Measurements from ENCODE around the gene SLIT3.

Gene SLIT3

DNA sequence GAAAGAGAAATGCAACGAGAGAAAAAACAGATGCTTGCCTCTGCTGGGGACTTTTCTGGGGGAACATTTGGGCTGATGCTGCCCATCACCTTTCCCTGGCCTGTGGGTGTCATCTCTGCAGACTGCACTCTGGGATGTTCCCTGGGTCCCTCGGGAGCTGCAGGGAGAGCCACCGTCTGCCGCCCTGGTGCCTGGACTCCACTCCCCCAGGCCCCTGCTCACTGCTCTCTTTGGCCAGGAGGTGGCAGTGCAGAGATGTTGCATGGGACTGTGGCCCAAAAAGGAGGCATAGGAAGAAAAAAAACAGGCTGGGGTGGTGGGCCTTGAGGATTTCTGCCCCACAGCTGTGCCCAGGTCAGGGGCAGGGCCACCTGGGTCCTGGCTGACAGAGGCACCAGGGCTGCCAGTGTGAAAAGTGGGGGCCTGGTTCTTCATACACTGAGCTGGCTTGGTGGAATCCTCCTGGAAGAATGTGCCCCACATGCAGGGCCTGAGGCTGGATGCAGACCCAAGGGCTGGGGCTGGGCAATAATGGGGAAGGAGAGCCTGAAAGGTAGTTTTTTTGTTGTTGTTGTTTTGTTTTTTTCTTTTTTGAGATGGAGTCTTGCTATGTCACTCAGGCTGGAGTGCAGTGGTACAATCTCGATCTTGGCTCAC is 353.6 kb downstream of the SLIT3 start:
- H3K27me3 ChIP-seq (ENCODE audit: low read length), result no peaks in the 10 kb centered on the region; the same call in 1 of the 2 replicates
- H3K9ac ChIP-seq (ENCODE audit: low read length), result no peak overlapping the region
- no peaks in the 10 kb centered on the region for H3K36me3 ChIP-seq (ENCODE audit: low read length)
- H3K9me3 ChIP-seq (ENCODE audit: insufficient read depth, low read length), result no peaks in the 10 kb centered on the region
- H3K27ac ChIP-seq (ENCODE audit: low read depth, low read length), result no peak overlapping the region
- no peaks in the 10 kb centered on the region for H3K79me2 ChIP-seq (ENCODE audit: insufficient read depth, low read length)
- H4K20me1 ChIP-seq (ENCODE audit: low read depth, low read length), result no peaks in the 10 kb centered on the region
- no peak overlapping the region for H3K4me3 ChIP-seq (ENCODE audit: insufficient read depth, low read length, poor library complexity, severe bottlenecking)
- no peaks in the 10 kb centered on the region for H3K9me2 ChIP-seq (replicated peaks; ENCODE audit: insufficient read depth, low read length)
- TF ChIP-seq, protein P1, sequence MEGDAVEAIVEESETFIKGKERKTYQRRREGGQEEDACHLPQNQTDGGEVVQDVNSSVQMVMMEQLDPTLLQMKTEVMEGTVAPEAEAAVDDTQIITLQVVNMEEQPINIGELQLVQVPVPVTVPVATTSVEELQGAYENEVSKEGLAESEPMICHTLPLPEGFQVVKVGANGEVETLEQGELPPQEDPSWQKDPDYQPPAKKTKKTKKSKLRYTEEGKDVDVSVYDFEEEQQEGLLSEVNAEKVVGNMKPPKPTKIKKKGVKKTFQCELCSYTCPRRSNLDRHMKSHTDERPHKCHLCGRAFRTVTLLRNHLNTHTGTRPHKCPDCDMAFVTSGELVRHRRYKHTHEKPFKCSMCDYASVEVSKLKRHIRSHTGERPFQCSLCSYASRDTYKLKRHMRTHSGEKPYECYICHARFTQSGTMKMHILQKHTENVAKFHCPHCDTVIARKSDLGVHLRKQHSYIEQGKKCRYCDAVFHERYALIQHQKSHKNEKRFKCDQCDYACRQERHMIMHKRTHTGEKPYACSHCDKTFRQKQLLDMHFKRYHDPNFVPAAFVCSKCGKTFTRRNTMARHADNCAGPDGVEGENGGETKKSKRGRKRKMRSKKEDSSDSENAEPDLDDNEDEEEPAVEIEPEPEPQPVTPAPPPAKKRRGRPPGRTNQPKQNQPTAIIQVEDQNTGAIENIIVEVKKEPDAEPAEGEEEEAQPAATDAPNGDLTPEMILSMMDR (IDR thresholded peaks at IDR 0.05; ENCODE audit: insufficient read depth, low read length, poor library complexity, severe bottlenecking), result peak; percentile 51
- TF ChIP-seq EZH2phosphoT487 (conservative IDR thresholded peaks at IDR 0.05; ENCODE audit: low read length), result no peak
- no peaks in the 10 kb centered on the region for H3F3A ChIP-seq (ENCODE audit: insufficient read depth)
- no peak overlapping the region for H2AFZ ChIP-seq (ENCODE audit: low read depth, low read length, severe bottlenecking)
- H3K4me2 ChIP-seq (ENCODE audit: low read depth, low read length, poor library complexity, severe bottlenecking), result no peak overlapping the region

DNA sequence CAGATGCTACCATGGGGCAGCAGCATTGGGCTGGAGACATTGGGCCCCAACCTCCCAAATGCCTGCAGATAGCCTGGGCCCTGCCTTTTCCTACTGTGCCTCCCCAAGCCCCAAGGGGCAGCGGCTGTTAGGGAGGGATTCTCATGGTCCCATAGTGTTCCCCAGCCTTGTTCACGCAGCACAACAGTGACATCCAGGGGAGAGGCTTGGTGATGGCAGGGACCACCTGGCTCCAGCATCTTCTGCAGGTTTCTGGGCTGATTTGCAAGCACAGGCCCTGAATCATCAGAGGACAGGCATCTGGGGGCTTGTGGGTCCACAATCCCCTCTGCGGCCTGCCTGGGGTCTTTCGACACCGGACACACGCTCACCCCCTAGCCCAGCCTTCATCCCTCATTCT is 354.6 kb downstream of the SLIT3 start:
- Histone ChIP-seq H3K27ac (ENCODE audit: low read depth, low read length) (no peak overlapping the region), H3K9me2 (replicated peaks; ENCODE audit: insufficient read depth, low read length) (no peaks in the 10 kb centered on the region), H3K4me3 (ENCODE audit: insufficient read depth, low read length, poor library complexity, severe bottlenecking) (no peak overlapping the region), H3F3A (ENCODE audit: insufficient read depth) (no peaks in the 10 kb centered on the region), H3K9me3 (ENCODE audit: insufficient read depth, low read length) (no peaks in the 10 kb centered on the region), H3K9ac (ENCODE audit: low read length) (no peak overlapping the region), H4K20me1 (ENCODE audit: low read depth, low read length) (no peaks in the 10 kb centered on the region), H3K27me3 (ENCODE audit: low read length) (no peaks in the 10 kb centered on the region; the same call in 1 of the 2 replicates), H2AFZ (ENCODE audit: low read depth, low read length, severe bottlenecking) (no peak overlapping the region), H3K36me3 (ENCODE audit: low read length) (no peaks in the 10 kb centered on the region), H3K4me2 (ENCODE audit: low read depth, low read length, poor library complexity, severe bottlenecking) (no peak overlapping the region), H3K79me2 (ENCODE audit: insufficient read depth, low read length) (no peaks in the 10 kb centered on the region)
- TF ChIP-seq, protein P1 (IDR thresholded peaks at IDR 0.05; ENCODE audit: insufficient read depth, low read length, poor library complexity, severe bottlenecking), result no peak
- no peak for TF ChIP-seq EZH2phosphoT487 (conservative IDR thresholded peaks at IDR 0.05; ENCODE audit: low read length)

GRCh38 chr5:168944004-168944403 is 356.9 kb downstream of the SLIT3 start:
- Histone ChIP-seq H3K27ac (ENCODE audit: low read depth, low read length) (no peak overlapping the region), H3K9ac (ENCODE audit: low read length) (no peak overlapping the region), H3K27me3 (ENCODE audit: low read length) (no peaks in the 10 kb centered on the region; the same call in 1 of the 2 replicates), H3K9me2 (replicated peaks; ENCODE audit: insufficient read depth, low read length) (no peaks in the 10 kb centered on the region), H3K9me3 (ENCODE audit: insufficient read depth, low read length) (no peaks in the 10 kb centered on the region), H3K4me2 (ENCODE audit: low read depth, low read length, poor library complexity, severe bottlenecking) (no peak overlapping the region), H2AFZ (ENCODE audit: low read depth, low read length, severe bottlenecking) (no peak overlapping the region), H3K36me3 (ENCODE audit: low read length) (no peaks in the 10 kb centered on the region), H3K79me2 (ENCODE audit: insufficient read depth, low read length) (no peaks in the 10 kb centered on the region), H3K4me3 (ENCODE audit: insufficient read depth, low read length, poor library complexity, severe bottlenecking) (no peak overlapping the region), H3F3A (ENCODE audit: insufficient read depth) (no peaks in the 10 kb centered on the region), H4K20me1 (ENCODE audit: low read depth, low read length) (no peaks in the 10 kb centered on the region)
- TF ChIP-seq EZH2phosphoT487 (conservative IDR thresholded peaks at IDR 0.05; ENCODE audit: low read length), result no peak
- TF ChIP-seq, protein P1 (IDR thresholded peaks at IDR 0.05; ENCODE audit: insufficient read depth, low read length, poor library complexity, severe bottlenecking), result no peak

Data from SU-DHL-6 (cell line).